H9 (cell line): ENCODE data around the gene HHAT. TPM values are rescaled to one million over a fixed set of nuclear protein-coding genes. Genes with fewer than 3 reads are reported as not detected.

Experiments
- DNase-seq: peaks from one replicate; pipeline ENCODE4 v3.0.0-alpha.2; 2017
- H2AFZ ChIP-seq: one replicate; pipeline ENCODE4 v1.6.1; 2013; ENCODE audit warnings: mild to moderate bottlenecking, low read length, control low read depth, moderate library complexity
- H2AK5ac ChIP-seq: 2 replicates; pipeline ENCODE4 v1.6.1; 2013; ENCODE audit warnings: low read length, control low read depth, mixed read lengths; ENCODE audit not compliant: insufficient read length
- H2BK120ac ChIP-seq: one replicate; pipeline ENCODE4 v1.6.1; 2013; ENCODE audit warnings: low read depth, mild to moderate bottlenecking, low read length, control low read depth, inconsistent platforms; ENCODE audit not compliant: poor library complexity, severe bottlenecking
- H2BK12ac ChIP-seq: 2 replicates; pipeline ENCODE4 v1.6.1; 2013; ENCODE audit warnings: low read length, control low read depth, mixed read lengths, low read depth; ENCODE audit not compliant: insufficient read length
- H2BK15ac ChIP-seq: 2 replicates; pipeline ENCODE4 v1.6.1; 2013; ENCODE audit warnings: low read depth, low read length, control low read depth
- H2BK20ac ChIP-seq: one replicate; pipeline ENCODE4 v1.6.1; 2013; ENCODE audit warnings: low read depth, mild to moderate bottlenecking, low read length, control low read depth, inconsistent platforms; ENCODE audit not compliant: poor library complexity, severe bottlenecking
- H2BK5ac ChIP-seq: 2 replicates; pipeline ENCODE4 v1.6.1; 2013; ENCODE audit warnings: low read length, control low read depth, mixed read lengths; ENCODE audit not compliant: insufficient read length
- H3K14ac ChIP-seq: 2 replicates; pipeline ENCODE4 v1.6.1; 2013; ENCODE audit warnings: low read length, control low read depth; ENCODE audit not compliant: insufficient read depth
- H3K18ac ChIP-seq: 2 replicates; pipeline ENCODE4 v1.6.1; 2013; ENCODE audit warnings: low read depth, mild to moderate bottlenecking, mixed read lengths, low read length, control low read depth; ENCODE audit not compliant: insufficient read length
- H3K23ac ChIP-seq: 2 replicates; pipeline ENCODE4 v1.6.1; 2013; ENCODE audit warnings: low read length, control low read depth, mixed read lengths, low read depth; ENCODE audit not compliant: insufficient read length
- H3K23me2 ChIP-seq: 2 replicates; pipeline ENCODE4 v1.6.1; 2013; ENCODE audit warnings: low read depth, mild to moderate bottlenecking, mixed read lengths, low read length, control low read depth; ENCODE audit not compliant: insufficient read length, poor library complexity, severe bottlenecking
- H3K27ac ChIP-seq: 2 replicates; pipeline ENCODE4 v1.5.1; 2013; ENCODE audit warnings: low read length, control low read depth, mixed read lengths, low read depth; ENCODE audit not compliant: insufficient read length
- H3K27me3 ChIP-seq: 2 replicates; pipeline ENCODE4 v1.6.1; 2013; ENCODE audit warnings: low read length, control low read depth, inconsistent platforms; ENCODE audit not compliant: insufficient read depth
- H3K4ac ChIP-seq: 2 replicates; pipeline ENCODE4 v1.6.1; 2013; ENCODE audit warnings: low read depth, mild to moderate bottlenecking, control low read depth, inconsistent platforms, low read length, moderate library complexity
- H3K4me1 ChIP-seq: 2 replicates; pipeline ENCODE4 v1.6.1; 2013; ENCODE audit warnings: low read length, control low read depth, inconsistent platforms; ENCODE audit not compliant: insufficient read depth
- H3K4me2 ChIP-seq: 2 replicates; pipeline ENCODE4 v1.6.1; 2013; ENCODE audit warnings: low read length, control low read depth, mixed read lengths; ENCODE audit not compliant: insufficient read length, insufficient read depth
- H3K56ac ChIP-seq: 2 replicates; pipeline ENCODE4 v1.6.1; 2013; ENCODE audit warnings: low read depth, mild to moderate bottlenecking, mixed read lengths, low read length, control low read depth; ENCODE audit not compliant: insufficient read length
- H3K79me1 ChIP-seq: 2 replicates; pipeline ENCODE4 v1.6.1; 2013; ENCODE audit warnings: low read depth, mild to moderate bottlenecking, moderate library complexity, low read length, control low read depth, inconsistent platforms; ENCODE audit not compliant: insufficient read depth, poor library complexity, severe bottlenecking
- H3K79me2 ChIP-seq: 2 replicates; pipeline ENCODE4 v1.6.1; 2013; ENCODE audit warnings: low read length, control low read depth, inconsistent platforms; ENCODE audit not compliant: insufficient read depth
- H3K9ac ChIP-seq: 2 replicates; pipeline ENCODE4 v1.6.1; 2013; ENCODE audit warnings: low read length, control low read depth, mixed read lengths; ENCODE audit not compliant: insufficient read length; ENCODE audit errors: extremely low read depth
- H3K9me3 ChIP-seq: one replicate; pipeline ENCODE4 v1.6.1; 2013; ENCODE audit warnings: low read depth, low read length, inconsistent platforms; ENCODE audit not compliant: control insufficient read depth
- H3T11ph ChIP-seq: one replicate; pipeline ENCODE4 v1.6.1; 2013; ENCODE audit warnings: mild to moderate bottlenecking, low read length, control low read depth, inconsistent platforms
- H4K20me1 ChIP-seq: one replicate; pipeline ENCODE4 v1.6.1; 2013; ENCODE audit not compliant: control insufficient read depth, insufficient read length, insufficient read depth
- H4K5ac ChIP-seq: 2 replicates; pipeline ENCODE4 v1.6.1; 2013; ENCODE audit warnings: low read depth, mild to moderate bottlenecking, mixed read lengths, low read length, control low read depth; ENCODE audit not compliant: insufficient read length
- H4K8ac ChIP-seq: replicated peaks from 2 replicates; pipeline ENCODE4 v1.6.1; 2013; ENCODE audit warnings: low read length, control low read depth, mixed read lengths, low read depth; ENCODE audit not compliant: insufficient read length
- H4K91ac ChIP-seq: 2 replicates; pipeline ENCODE4 v1.6.1; 2013; ENCODE audit warnings: low read depth, mild to moderate bottlenecking, moderate library complexity, mixed read lengths, low read length, control low read depth; ENCODE audit not compliant: insufficient read length
- H3K27ac Mint-ChIP-seq, 3 experiments: 2 replicates in 2 of 3; 3 replicates in 1 of 3; pipeline ENCODE4 v1.8.0; 2020 to 2021; ENCODE audit warnings: mixed read lengths in 3 of 3, mild to moderate bottlenecking in 1 of 3, moderate library complexity in 1 of 3
- H3K27me3 Mint-ChIP-seq: 2 replicates; pipeline ENCODE4 v1.8.0; 2021; ENCODE audit warnings: low read depth, mild to moderate bottlenecking, moderate library complexity, mixed read lengths
- H3K36me3 Mint-ChIP-seq, 3 experiments: 2 replicates in 2 of 3; 3 replicates in 1 of 3; pipeline ENCODE4 v1.8.0; 2020 to 2021; ENCODE audit warnings: low read depth in 3 of 3, mixed read lengths in 3 of 3; ENCODE audit not compliant: insufficient read depth in 1 of 3
- H3K4me1 Mint-ChIP-seq, 2 experiments: 2 replicates each; pipeline ENCODE4 v1.8.0; 2020; ENCODE audit warnings: mixed read lengths in 2 of 2
- H3K4me3 Mint-ChIP-seq, 2 experiments: 2 replicates in 1 of 2; 3 replicates in 1 of 2; pipeline ENCODE4 v1.8.0; 2020 to 2021; ENCODE audit warnings: mild to moderate bottlenecking in 2 of 2, mixed read lengths in 2 of 2, moderate library complexity in 1 of 2
- H3K9me3 Mint-ChIP-seq, 2 experiments: 2 replicates in 1 of 2; 3 replicates in 1 of 2; pipeline ENCODE4 v1.8.0; 2020; ENCODE audit warnings: mild to moderate bottlenecking in 2 of 2, mixed read lengths in 2 of 2, moderate library complexity in 1 of 2
- CTCF ChIP-seq: fragments of 200-600 bp; sonication (generic); conservative IDR thresholded peaks from 3 replicates; pipeline ENCODE4 v1.8.0; 2021; ENCODE audit warnings: antibody characterized with exemption, mild to moderate bottlenecking
- WGBS: extraction: QIAGEN DNeasy Blood & Tissue Kit; methylation state at CpG from one replicate; pipeline ENCODE4 v1.1.7; 2013; ENCODE audit warnings: missing lambda C conversion rate, low lambda C conversion rate, mixed read lengths; ENCODE audit not compliant: insufficient read length; ENCODE audit errors: extremely low coverage; 5-methylcytosine and 5-hydroxymethylcytosine counted together
- total RNA-seq: library from RNA; stranded (reverse); gene quantifications from 2 replicates; pipeline ENCODE4 v1.2.1, GENCODE V29; 2021

Gene HHAT
- total RNA-seq, 1 experiment from 2014 or later, result 0.48 TPM

- Histone ChIP-seq H3K23ac (no peak overlapping the region), H3K4me1 (no peaks in the 10 kb centered on the region), H3T11ph (no peak overlapping the region), H3K23me2 (no peaks in the 10 kb centered on the region), H3K27me3 (no peaks in the 10 kb centered on the region), H4K8ac (no peak overlapping the region), H3K4me2 (no peak overlapping the region), H4K20me1 (no peaks in the 10 kb centered on the region), H2AK5ac (no peak overlapping the region), H2BK15ac (no peak overlapping the region), H2BK12ac (no peak overlapping the region), H2BK20ac (no peak overlapping the region), H4K91ac (no peak overlapping the region), H3K18ac (no peak overlapping the region), H4K5ac (no peak overlapping the region), H3K4ac (no peak overlapping the region), H3K56ac (no peak overlapping the region), H3K79me2 (no peaks in the 10 kb centered on the region), H3K9me3 (no peaks in the 10 kb centered on the region), H3K27ac (no peak overlapping the region), H3K9ac (no peak overlapping the region), H2BK5ac (no peak overlapping the region), H3K14ac (no peak overlapping the region), H2BK120ac (no peak overlapping the region), H3K79me1 (no peaks in the 10 kb centered on the region), H2AFZ (no peak overlapping the region)
- no peaks in the 10 kb centered on the region; a peak in 1 of 5 replicates for H3K9me3 Mint-ChIP-seq
- TF ChIP-seq CTCF, result no peak
- no peak for DNase-seq
- no peak overlapping the region for H3K27ac Mint-ChIP-seq
- H3K36me3 Mint-ChIP-seq, result peaks cover 0 to 7% (median 0%) of the 10 kb centered on the region in 3 experiments; a peak in 2 of 7 replicates
- no peak overlapping the region for H3K4me3 Mint-ChIP-seq
- WGBS, result no CpG with 5 or more reads among the region's 3 CpGs
- H3K27me3 Mint-ChIP-seq, result no peaks in the 10 kb centered on the region
- peaks cover 9 to 18% of the 10 kb centered on the region in 2 experiments for H3K4me1 Mint-ChIP-seq
Measured at GRCh38 chr1:210705086-210705485, 376.4 kb downstream of the HHAT start.
